NB4 (cell line): ENCODE measurements around the gene TLX2.
A peak's percentile ranks its signal among the peaks of the same experiment; 100 is the strongest.

ENCODE experiments used
- CTCF ChIP-seq: IDR thresholded peaks from one replicate; pipeline ENCODE4 v1.5.1; 2012; ENCODE audit warnings: low read depth, low read length
- MYC ChIP-seq: IDR thresholded peaks from 2 replicates; pipeline ENCODE4 v1.6.1; 2011; ENCODE audit warnings: low read depth, low read length
- POLR2A ChIP-seq: IDR thresholded peaks from 2 replicates; pipeline ENCODE4 v1.6.1; 2011; ENCODE audit warnings: mild to moderate bottlenecking; ENCODE audit not compliant: insufficient read length; ENCODE audit errors: extremely low read depth

DNA sequence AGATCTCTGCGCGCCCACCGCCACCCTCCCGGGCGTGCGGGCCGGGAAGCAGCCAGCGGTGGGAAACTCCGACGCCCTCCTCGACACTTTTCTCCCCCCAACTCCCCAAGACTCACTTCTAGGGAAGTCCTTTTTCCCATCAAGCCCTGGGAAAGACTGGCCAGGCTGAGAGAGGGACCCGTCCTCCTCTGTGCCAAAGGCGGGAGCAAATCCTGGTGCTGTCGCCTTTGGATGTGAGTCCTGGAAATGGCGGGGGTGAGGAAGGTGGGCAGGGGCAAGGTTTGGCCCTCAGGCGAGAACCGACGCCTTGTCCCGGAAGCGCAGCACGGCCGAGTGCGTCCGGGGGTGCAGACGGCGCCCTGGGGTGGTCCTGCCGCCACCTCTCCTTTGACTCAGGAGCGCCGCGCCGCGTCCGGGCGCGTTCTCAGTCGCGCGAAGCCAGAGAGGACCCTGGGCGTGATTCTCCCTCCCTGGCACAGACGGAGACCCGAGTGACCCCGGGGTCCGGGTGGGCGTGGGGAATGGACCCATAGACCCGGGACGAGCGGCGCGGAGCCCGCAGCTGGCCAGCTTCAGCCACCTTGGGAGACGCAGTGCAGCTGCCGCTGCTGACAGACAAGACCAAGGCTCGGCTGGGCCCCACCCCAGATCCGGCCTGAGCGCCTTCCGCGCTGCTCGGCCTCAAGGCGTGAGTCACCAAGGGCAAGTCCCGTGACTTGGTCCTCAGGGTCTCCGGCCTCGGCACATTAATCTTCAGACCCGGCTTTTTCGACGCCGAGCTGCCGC is 11.3 kb upstream of the TLX2 start:
- TF ChIP-seq CTCF (peak; percentile 14), MYC (no peak), POLR2A (no peak)
